Activated CD4-positive, alpha-beta T cell treated with anti-CD3 and anti-CD28 coated beads for 36 hours (primary cell): ENCODE measurements around the gene MFSD1. TPM values are rescaled to one million over a fixed set of nuclear protein-coding genes. Genes with fewer than 3 reads are reported as not detected.

Experiments used
- ATAC-seq: fragments of 200-7000 bp; cut with Tn5 transposase; one replicate; pipeline ENCODE4 v1.10.0; 2021; ENCODE audit warnings: mild to moderate bottlenecking, moderate library complexity
- CTCF ChIA-PET: fragments of 350-600 bp; sonication (Branson Sonifier 250); formaldehyde crosslinking; loops from one replicate; lab custom pipeline; 2021; ENCODE audit warnings: antibody characterized with exemption; lab: Charles Lee
- POLR2A ChIA-PET: fragments of 350-600 bp; sonication (Branson Sonifier 250); formaldehyde crosslinking; loops from one replicate; lab custom pipeline; 2021; ENCODE audit warnings: antibody characterized with exemption, inconsistent platforms; lab: Charles Lee
- DNase-seq: peaks from one replicate; pipeline ENCODE4 v3.0.0-alpha.2; 2020
- H3K27ac Mint-ChIP-seq: one replicate; pipeline ENCODE4 v1.8.0; 2021; ENCODE audit warnings: mixed read lengths
- H3K27me3 Mint-ChIP-seq: one replicate; pipeline ENCODE4 v1.8.0; 2021; ENCODE audit warnings: mixed read lengths
- H3K36me3 Mint-ChIP-seq: one replicate; pipeline ENCODE4 v1.8.0; 2021; ENCODE audit warnings: low read depth, mixed read lengths
- H3K4me1 Mint-ChIP-seq: one replicate; pipeline ENCODE4 v1.8.0; 2021; ENCODE audit warnings: mixed read lengths
- H3K4me3 Mint-ChIP-seq: one replicate; pipeline ENCODE4 v1.8.0; 2021; ENCODE audit warnings: mild to moderate bottlenecking, moderate library complexity, mixed read lengths
- H3K9me3 Mint-ChIP-seq: one replicate; pipeline ENCODE4 v1.8.0; 2021; ENCODE audit warnings: low read depth, mixed read lengths
- intact Hi-C, 2 experiments: fragments of 100-400 bp; cut with DNase I in 1 of 2; cut with micrococcal nuclease in 1 of 2; formaldehyde crosslinking; loops; one replicate each; pipeline versions ENCODE4 v1.14.2 to v1.15.1; 2022 to 2024; cut with DNase I, micrococcal nuclease
- total RNA-seq, 2 experiments: library from RNA; stranded (reverse); gene quantifications; one replicate each; pipeline ENCODE4 v1.2.3, GENCODE V29; 2021

Gene MFSD1
- 10 to 100 TPM in 1 of 2 experiments, 1 to 10 TPM in 1; 6.9 to 13.1 TPM for total RNA-seq

DNA sequence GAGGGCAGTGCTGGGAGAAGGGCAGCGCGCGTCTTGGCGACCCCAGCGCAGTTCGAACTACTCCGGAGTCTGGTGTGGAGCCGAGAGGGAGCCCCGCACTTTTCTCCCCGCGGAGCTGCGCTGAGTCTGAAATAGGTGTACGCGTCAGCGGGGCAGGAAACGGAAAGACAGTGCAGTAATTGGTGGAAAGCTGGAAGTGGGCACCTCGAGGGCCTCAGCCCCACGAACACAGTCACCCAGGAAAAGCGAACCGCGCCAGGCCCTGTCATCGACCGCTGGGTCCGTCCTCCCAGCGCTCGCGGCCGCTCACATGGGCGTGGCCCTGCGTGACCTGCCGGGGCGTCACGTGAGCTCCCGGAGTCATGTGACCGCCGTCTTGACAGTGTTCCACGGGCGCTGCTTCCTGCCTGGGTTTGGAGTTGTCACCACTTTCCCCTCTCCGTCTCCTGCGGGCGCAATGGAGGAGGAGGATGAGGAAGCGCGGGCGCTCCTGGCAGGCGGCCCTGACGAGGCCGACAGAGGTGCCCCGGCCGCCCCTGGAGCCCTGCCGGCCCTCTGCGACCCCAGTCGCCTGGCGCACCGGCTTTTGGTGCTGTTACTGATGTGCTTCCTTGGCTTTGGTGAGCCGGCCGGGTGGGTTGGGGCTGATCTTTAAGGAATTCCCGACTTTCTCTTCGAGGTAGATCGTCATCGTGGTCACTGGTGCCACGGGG is at the start of gene MFSD1:
Gene MFSD1 (plus strand): TSS at position 359 of the 713 bp plus-strand sequence. CDS start 99 bp downstream, at position 458.
- no peaks in the 10 kb centered on the region for H3K27me3 Mint-ChIP-seq
- ChIA-PET CTCF (interaction anchor here (0.6 to 3.5 kb wide), 17 partner anchors 8 to 1075 kb away, joined by 3 to 13 read pairs (median 3); partner anchors contain the start of gene GFM1), POLR2A (interaction anchor here (0.6 to 1.1 kb wide), 2 partner anchors 74 to 1687 kb away, joined by 4 to 5 read pairs; no protein-coding TSS in a partner anchor)
- DNase-seq (peak; percentile 94), ATAC-seq (peak; percentile 92)
- peaks cover 22% of the 10 kb centered on the region for H3K4me1 Mint-ChIP-seq
- peak within 1 kb of the TSS; percentile 87 for H3K27ac Mint-ChIP-seq
- intact Hi-C loops = loop anchor here in 1 of 2 experiments (1.0 to 10.0 kb wide), 7 partner anchors 11 to 1953 kb away; partner anchors contain the start of genes IFT80, KPNA4, LXN and PPM1L
- H3K9me3 Mint-ChIP-seq = no peaks in the 10 kb centered on the region
- peak within 1 kb of the TSS; percentile 81 for H3K4me3 Mint-ChIP-seq
- H3K36me3 Mint-ChIP-seq = no peaks in the 10 kb centered on the region

- no peaks in the 10 kb centered on the region for H3K27me3 Mint-ChIP-seq
- H3K4me3 Mint-ChIP-seq = no peak overlapping the region
- no peak overlapping the region for H3K27ac Mint-ChIP-seq
- no peaks in the 10 kb centered on the region for H3K4me1 Mint-ChIP-seq
- intact Hi-C loops = no loop called here
- ATAC-seq (no peak), DNase-seq (no peak)
- ChIA-PET CTCF (no interaction called here), POLR2A (no interaction called here)
- H3K9me3 Mint-ChIP-seq = no peaks in the 10 kb centered on the region
- peaks cover 2% of the 10 kb centered on the region for H3K36me3 Mint-ChIP-seq
Observed at GRCh38 chr3:158753854-158754253, 48.0 kb upstream of the MFSD1 start.

GRCh38 chr3:158755421-158755820 is 46.4 kb upstream of the MFSD1 start:
- Mint-ChIP-seq H3K4me1 (no peaks in the 10 kb centered on the region), H3K36me3 (no peaks in the 10 kb centered on the region), H3K27me3 (no peaks in the 10 kb centered on the region), H3K9me3 (no peaks in the 10 kb centered on the region), H3K4me3 (no peak overlapping the region), H3K27ac (peak overlapping the region; percentile 20)
- DNase-seq = no peak
- intact Hi-C loops = no loop called here
- ChIA-PET POLR2A (interaction anchor here (0.8 kb wide), 1 partner anchor 46 kb away, joined by 3 read pairs; no protein-coding TSS in a partner anchor), CTCF (interaction anchor here (0.7 kb wide), 1 partner anchor 26 kb away, joined by 3 read pairs; no protein-coding TSS in a partner anchor)
- ATAC-seq = no peak

DNA sequence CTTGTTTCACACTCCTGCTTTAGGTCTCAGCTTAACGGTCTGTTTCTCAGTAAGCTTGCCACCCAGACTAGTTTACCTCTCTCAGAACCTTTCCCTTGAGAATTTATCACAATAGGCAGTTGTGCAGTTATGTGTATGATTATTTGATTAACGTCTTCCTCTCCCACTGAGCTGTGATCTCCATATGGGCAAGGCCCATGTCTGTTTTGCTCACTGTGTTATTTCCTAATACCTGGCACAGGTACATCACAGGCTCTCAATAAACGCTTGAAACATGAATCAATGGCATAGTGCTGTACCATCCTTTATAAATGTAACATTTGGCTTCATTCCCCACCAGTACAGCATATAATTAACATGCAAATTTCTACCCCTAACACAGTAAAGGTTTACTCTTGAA is 40.5 kb upstream of the MFSD1 start:
- no peak overlapping the region for H3K4me3 Mint-ChIP-seq
- no peak overlapping the region for H3K27ac Mint-ChIP-seq
- ATAC-seq = no peak
- no peaks in the 10 kb centered on the region for H3K4me1 Mint-ChIP-seq
- H3K9me3 Mint-ChIP-seq = no peaks in the 10 kb centered on the region
- no peak for DNase-seq
- ChIA-PET POLR2A (no interaction called here), CTCF (no interaction called here)
- intact Hi-C loops = no loop called here
- no peaks in the 10 kb centered on the region for H3K36me3 Mint-ChIP-seq
- H3K27me3 Mint-ChIP-seq = no peaks in the 10 kb centered on the region

GRCh38 chr3:158762701-158763100 is 39.2 kb upstream of the MFSD1 start:
- Mint-ChIP-seq H3K4me3 (no peak overlapping the region), H3K27me3 (no peaks in the 10 kb centered on the region), H3K9me3 (no peaks in the 10 kb centered on the region), H3K36me3 (no peaks in the 10 kb centered on the region), H3K4me1 (no peaks in the 10 kb centered on the region), H3K27ac (no peak overlapping the region)
- ChIA-PET CTCF (interaction anchor here (0.7 kb wide), 1 partner anchor 855 kb away, joined by 3 read pairs; no protein-coding TSS in a partner anchor), POLR2A (no interaction called here)
- intact Hi-C loops = no loop called here
- no peak for ATAC-seq
- no peak for DNase-seq

GRCh38 chr3:158763421-158763820 is 38.4 kb upstream of the MFSD1 start:
- Mint-ChIP-seq H3K4me3 (no peak overlapping the region), H3K36me3 (no peaks in the 10 kb centered on the region), H3K27me3 (no peaks in the 10 kb centered on the region), H3K9me3 (no peaks in the 10 kb centered on the region), H3K27ac (no peak overlapping the region), H3K4me1 (no peaks in the 10 kb centered on the region)
- intact Hi-C loops = no loop called here
- no peak for ATAC-seq
- no peak for DNase-seq
- ChIA-PET CTCF (no interaction called here), POLR2A (no interaction called here)

- DNase-seq (no peak), ATAC-seq (no peak)
- Mint-ChIP-seq H3K4me3 (no peak overlapping the region), H3K36me3 (no peaks in the 10 kb centered on the region), H3K4me1 (no peaks in the 10 kb centered on the region), H3K27me3 (no peaks in the 10 kb centered on the region), H3K9me3 (no peaks in the 10 kb centered on the region), H3K27ac (no peak overlapping the region)
- POLR2A ChIA-PET = no interaction called here
- CTCF ChIA-PET = interaction anchor here (0.5 to 1.9 kb wide), 5 partner anchors 24 to 242 kb away, joined by 3 to 6 read pairs (median 3); no protein-coding TSS in a partner anchor
- intact Hi-C loops = no loop called here
Observed at GRCh38 chr3:158765518-158766205, 36.2 kb upstream of the MFSD1 start.

DNA sequence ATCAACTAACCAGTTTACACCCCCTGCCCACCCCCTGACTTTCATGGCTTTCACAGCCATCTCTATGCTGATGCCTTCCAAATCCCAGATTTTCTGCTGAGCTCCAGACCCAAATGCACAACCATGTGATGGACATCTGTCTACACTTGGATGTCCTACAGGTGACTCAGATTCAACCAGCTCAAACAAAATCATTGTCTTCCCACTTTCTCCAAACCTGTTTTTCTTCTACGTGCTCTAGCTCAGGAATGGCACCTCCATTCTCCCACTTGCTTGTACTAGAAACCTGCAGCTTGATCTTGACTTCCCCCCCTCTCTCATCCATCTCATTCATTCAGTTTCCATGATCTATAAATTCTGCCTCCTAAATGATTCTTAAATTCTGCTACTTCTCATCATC is 35.5 kb upstream of the MFSD1 start:
- no peak for ATAC-seq
- Mint-ChIP-seq H3K4me1 (no peaks in the 10 kb centered on the region), H3K27ac (no peak overlapping the region), H3K4me3 (no peak overlapping the region), H3K36me3 (no peaks in the 10 kb centered on the region), H3K27me3 (no peaks in the 10 kb centered on the region), H3K9me3 (no peaks in the 10 kb centered on the region)
- ChIA-PET POLR2A (no interaction called here), CTCF (interaction anchor here (0.6 to 1.9 kb wide), 3 partner anchors 25 to 243 kb away, joined by 3 to 6 read pairs (median 3); no protein-coding TSS in a partner anchor)
- DNase-seq = no peak
- intact Hi-C loops = no loop called here

GRCh38 chr3:158768361-158768787 is 33.5 kb upstream of the MFSD1 start:
- Mint-ChIP-seq H3K36me3 (no peaks in the 10 kb centered on the region), H3K4me3 (no peak overlapping the region), H3K27me3 (no peaks in the 10 kb centered on the region), H3K9me3 (no peaks in the 10 kb centered on the region), H3K4me1 (no peaks in the 10 kb centered on the region), H3K27ac (no peak overlapping the region)
- ChIA-PET CTCF (interaction anchor here (0.9 kb wide), 1 partner anchor 10 kb away, joined by 4 read pairs; no protein-coding TSS in a partner anchor), POLR2A (no interaction called here)
- DNase-seq (no peak), ATAC-seq (no peak)
- intact Hi-C loops = no loop called here

DNA sequence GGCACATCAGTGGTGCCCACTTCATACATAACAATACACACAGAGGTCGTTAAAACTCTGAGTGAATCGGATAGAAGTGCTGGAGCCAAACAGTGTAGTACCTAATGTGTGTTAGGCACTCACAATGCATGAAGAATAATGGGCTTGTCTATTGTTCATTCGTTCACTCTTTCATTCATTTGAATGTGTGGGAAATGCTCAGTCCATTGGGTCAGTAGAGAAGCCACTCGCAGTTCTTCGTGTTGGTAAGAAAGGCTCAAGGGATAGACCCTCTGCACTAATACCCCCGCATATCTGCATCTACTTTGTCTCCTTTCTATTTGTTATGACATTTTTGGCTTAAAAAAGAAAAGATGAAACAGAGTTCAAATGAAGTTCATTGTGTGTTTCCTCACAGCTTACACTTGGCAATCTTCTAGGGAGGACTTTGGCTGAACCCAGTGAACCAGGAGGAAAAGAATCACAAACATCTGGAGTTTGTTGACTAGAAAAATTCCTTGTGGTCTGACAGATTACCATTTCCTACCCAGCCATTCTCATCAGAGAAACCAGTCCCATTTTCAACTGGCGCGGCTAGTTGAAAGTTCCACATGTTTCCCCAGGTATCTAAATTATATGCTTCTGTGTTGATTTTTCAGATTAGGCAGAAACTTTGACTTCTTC is 32.8 kb upstream of the MFSD1 start:
- Mint-ChIP-seq H3K4me1 (no peaks in the 10 kb centered on the region), H3K27me3 (no peaks in the 10 kb centered on the region), H3K9me3 (no peaks in the 10 kb centered on the region), H3K36me3 (no peaks in the 10 kb centered on the region), H3K4me3 (no peak overlapping the region), H3K27ac (no peak overlapping the region)
- ChIA-PET POLR2A (no interaction called here), CTCF (interaction anchor here (0.9 kb wide), 1 partner anchor 9 kb away, joined by 4 read pairs; no protein-coding TSS in a partner anchor)
- DNase-seq (no peak), ATAC-seq (no peak)
- intact Hi-C loops = no loop called here

GRCh38 chr3:158769549-158769948 is 32.3 kb upstream of the MFSD1 start:
- Mint-ChIP-seq H3K9me3 (no peaks in the 10 kb centered on the region), H3K4me3 (no peak overlapping the region), H3K36me3 (no peaks in the 10 kb centered on the region), H3K4me1 (no peaks in the 10 kb centered on the region), H3K27ac (no peak overlapping the region), H3K27me3 (no peaks in the 10 kb centered on the region)
- intact Hi-C loops = no loop called here
- ChIA-PET CTCF (interaction anchor here (1.3 kb wide), 1 partner anchor 42 kb away, joined by 3 read pairs; no protein-coding TSS in a partner anchor), POLR2A (no interaction called here)
- no peak for ATAC-seq
- DNase-seq = no peak
